K562 (cell line): Measurements from ENCODE around the gene DDX41. TPM values are rescaled to one million over a fixed set of nuclear protein-coding genes. Genes with fewer than 3 reads are reported as not detected.
A peak's percentile ranks its signal among the peaks of the same experiment; 100 is the strongest.

Experiments used
- ATAC-seq: fragments of 200-7000 bp; cut with Tn5 transposase; 3 replicates; pipeline ENCODE4 v1.9.1; 2020; ENCODE audit warnings: moderate library complexity
- BruUV-seq: library from RNA; stranded (reverse); fragments of 400-500 nt; replicated peaks from 2 replicates; lab custom pipeline; 2021; lab: Mats Ljungman, UMichigan
- CTCF ChIA-PET: fragments of 300-600 bp; formaldehyde crosslinking; extraction: SDS; loops from one replicate; lab custom pipeline; 2021; ENCODE audit warnings: low intra/inter-chr PET ratio; lab: Yijun Ruan, JAX
- POLR2A ChIA-PET: fragments of 300-600, 350-650 bp; sonication (Branson Sonifier 250); formaldehyde crosslinking; extraction: SDS; loops from one replicate; lab custom pipeline; 2021; ENCODE audit warnings: antibody characterized with exemption, inconsistent platforms; lab: Yijun Ruan, JAX
- DNase-seq, 4 experiments: peaks; one replicate each; pipeline versions ENCODE4 v3.0.0 to v3.0.0-alpha.2; 2011 to 2018; ENCODE audit warnings: low spot score in 3 of 4, mixed read lengths in 3 of 4; ENCODE audit errors: extremely low read depth in 1 of 4
- FAIRE-seq: peaks from 2 replicates; lab custom pipeline; 2011; peaks lifted over from hg19 to GRCh38; lab: Jason Lieb, UNC
- H2AFZ ChIP-seq: 2 replicates; pipeline ENCODE4 v1.6.0; 2011; ENCODE audit warnings: low read depth, low read length, control low read depth, inconsistent platforms
- H3K27ac ChIP-seq: fragments of 200-600 bp; 3 replicates; pipeline ENCODE4 v1.8.0; 2011; ENCODE audit warnings: low read depth, mild to moderate bottlenecking, control low read depth, inconsistent platforms, low read length, moderate library complexity, mixed read lengths; ENCODE audit errors: extremely low read depth
- H3K27me3 ChIP-seq, 2 experiments: fragments of 300-600 bp in 1 of 2; 2 replicates in 1 of 2; 3 replicates in 1 of 2; pipeline versions ENCODE4 v1.6.0 to v1.8.0; 2011; ENCODE audit warnings: inconsistent platforms in 2 of 2, low read length in 2 of 2, mild to moderate bottlenecking in 1 of 2, mixed read lengths in 1 of 2, moderate library complexity in 1 of 2; ENCODE audit not compliant: control insufficient read depth in 2 of 2, insufficient read depth in 2 of 2
- H3K36me3 ChIP-seq: fragments of 300-600 bp; 3 replicates; pipeline ENCODE4 v1.8.0; 2011; ENCODE audit warnings: mild to moderate bottlenecking, low read length, inconsistent platforms; ENCODE audit not compliant: control insufficient read depth, insufficient read depth
- H3K4me1 ChIP-seq, 2 experiments: fragments of 200-600 bp in 1 of 2; replicated peaks in 1 of 2; 2 replicates in 1 of 2; 3 replicates in 1 of 2; pipeline versions ENCODE4 v1.5.1 to v1.8.0; 2011; ENCODE audit warnings: inconsistent platforms in 2 of 2, low read length in 2 of 2, mild to moderate bottlenecking in 1 of 2, mixed read lengths in 1 of 2, moderate library complexity in 1 of 2; ENCODE audit not compliant: control insufficient read depth in 2 of 2, insufficient read depth in 2 of 2
- H3K4me2 ChIP-seq: 2 replicates; pipeline ENCODE4 v1.6.1; 2011; ENCODE audit warnings: low read length, control low read depth, inconsistent platforms, mixed read lengths; ENCODE audit not compliant: insufficient read depth
- H3K4me3 ChIP-seq: fragments of 200-600 bp; sonication (generic), shearing (Covaris generic); 2 replicates; pipeline ENCODE4 v1.5.1; 2016; ENCODE audit warnings: control low read depth, inconsistent platforms
- H3K79me2 ChIP-seq: fragments of 200-600 bp; 3 replicates; pipeline ENCODE4 v1.8.0; 2011; ENCODE audit warnings: low read length, inconsistent platforms; ENCODE audit not compliant: control insufficient read depth, insufficient read depth
- H3K9ac ChIP-seq, 2 experiments: 2 replicates each; pipeline versions ENCODE4 v1.6.0 to v1.6.1; 2011; ENCODE audit warnings: low read depth in 2 of 2, low read length in 2 of 2, control low read depth in 1 of 2, inconsistent platforms in 1 of 2, mild to moderate bottlenecking in 1 of 2, mixed read lengths in 1 of 2; ENCODE audit not compliant: insufficient read depth in 1 of 2
- H3K9me1 ChIP-seq: one replicate; pipeline ENCODE4 v1.6.0; 2011; ENCODE audit warnings: inconsistent platforms, mild to moderate bottlenecking, low read length, moderate library complexity; ENCODE audit not compliant: control insufficient read depth, insufficient read depth
- H3K9me3 ChIP-seq: replicated peaks from 2 replicates; pipeline ENCODE4 v1.5.1; 2011; ENCODE audit warnings: low read depth, low read length, inconsistent platforms; ENCODE audit not compliant: control insufficient read depth, insufficient read depth
- H4K20me1 ChIP-seq: replicated peaks from 2 replicates; pipeline ENCODE4 v1.6.1; 2011; ENCODE audit warnings: low read length, inconsistent platforms, mixed read lengths; ENCODE audit not compliant: control insufficient read depth, insufficient read depth
- FIP1L1 ChIP-seq: fragments of 200-400 bp; formaldehyde crosslinking; IDR thresholded peaks from 2 replicates; pipeline ENCODE4 v1.6.1; 2018; ENCODE audit warnings: mild to moderate bottlenecking, low read depth, low read length; ENCODE audit not compliant: poor library complexity, severe bottlenecking
- KAT8 ChIP-seq: fragments of 450-650 bp; IDR thresholded peaks from 2 replicates; pipeline ENCODE4 v1.6.1; 2016; ENCODE audit warnings: low read depth, mild to moderate bottlenecking
- NFIX ChIP-seq: fragments of 250-450 bp; sonication (Bioruptor Pico); IDR thresholded peaks from 2 replicates; pipeline ENCODE4 v1.4.0; 2020; ENCODE audit warnings: low read depth, mild to moderate bottlenecking, moderate library complexity
- POLR2G ChIP-seq: fragments of 200-400 bp; formaldehyde crosslinking; IDR thresholded peaks from 2 replicates; pipeline ENCODE4 v1.6.1; 2017; ENCODE audit warnings: low read depth, mild to moderate bottlenecking, antibody characterized with exemption, low read length, moderate library complexity
- RBFOX2 ChIP-seq: fragments of 200-400 bp; formaldehyde crosslinking; IDR thresholded peaks from 2 replicates; pipeline ENCODE4 v1.6.1; 2017; ENCODE audit warnings: low read depth, mild to moderate bottlenecking, low read length, moderate library complexity
- SMARCC2 ChIP-seq: fragments of 450-650 bp; IDR thresholded peaks from 2 replicates; pipeline ENCODE4 v1.6.1; 2017; ENCODE audit warnings: antibody characterized with exemption, moderate library complexity, mild to moderate bottlenecking, low read depth
- ZBTB49 ChIP-seq: sonication (generic); formaldehyde crosslinking; IDR thresholded peaks from 2 replicates; pipeline ENCODE4 v1.8.0; 2022; ENCODE audit warnings: missing genetic modification reagents, mild to moderate bottlenecking, borderline replicate concordance
- ZBTB7A ChIP-seq: IDR thresholded peaks from 2 replicates; pipeline ENCODE4 v1.6.1; 2011; ENCODE audit warnings: low read depth, mild to moderate bottlenecking, low read length, moderate library complexity, borderline replicate concordance; ENCODE audit not compliant: control insufficient read depth
- WGBS: fragments of 100-300 bp; shearing (Covaris generic); methylation state at CpG from one replicate; pipeline ENCODE4 v1.1.6; 2016; ENCODE audit warnings: low coverage, mixed read lengths; ENCODE audit not compliant: insufficient coverage; ENCODE audit errors: missing lambda C conversion rate; 5-methylcytosine and 5-hydroxymethylcytosine counted together
- in situ Hi-C: fragments of 300-500 bp; cut with MboI; formaldehyde crosslinking; loops from 4 replicates; pipeline ENCODE4 v1.15.0; 2018; ENCODE audit warnings: inconsistent platforms, mixed read lengths
- intact Hi-C: fragments of 100-400 bp; cut with micrococcal nuclease; formaldehyde crosslinking; loops from 2 replicates; pipeline ENCODE4 v1.14.2; 2022
- polyA plus RNA-seq, 8 experiments: library from polyadenylated mRNA; depleted of rRNA in 4 of 8; stranded (reverse) in 5 of 8; unstranded in 3 of 8; fragments of >200 nt; fragmentation: Nextera tagmentation in 2 of 8; fragmentation: Illumina TruSeq in 1 of 8; extraction: Ambion mirVana in 2 of 8; extraction: Trizol in 1 of 8; gene quantifications; 2 replicates each; pipeline versions ENCODE4 v1.2.1 to v1.2.3, GENCODE V29; 2011 to 2014; ENCODE audit warnings: inconsistent platforms in 1 of 8, missing spikeins in 1 of 8
- total RNA-seq, 7 experiments: library from RNA; depleted of rRNA in 6 of 7; stranded (reverse); fragments of >200 nt in 6 of 7; fragmentation: Illumina TruSeq in 2 of 7; extraction: Trizol in 2 of 7; gene quantifications; 2 replicates each; pipeline versions ENCODE4 v1.2.1 to v1.2.3, GENCODE V29; 2011 to 2021; ENCODE audit warnings: low replicate concordance in 1 of 7

The DDX41 gene
- total and polyA plus RNA-seq, 9 of the 15 experiments (the other 6 are each of a cell fraction or from before 2014, with no cell fraction given), result 38.2 to 284 (median 116) TPM

DNA sequence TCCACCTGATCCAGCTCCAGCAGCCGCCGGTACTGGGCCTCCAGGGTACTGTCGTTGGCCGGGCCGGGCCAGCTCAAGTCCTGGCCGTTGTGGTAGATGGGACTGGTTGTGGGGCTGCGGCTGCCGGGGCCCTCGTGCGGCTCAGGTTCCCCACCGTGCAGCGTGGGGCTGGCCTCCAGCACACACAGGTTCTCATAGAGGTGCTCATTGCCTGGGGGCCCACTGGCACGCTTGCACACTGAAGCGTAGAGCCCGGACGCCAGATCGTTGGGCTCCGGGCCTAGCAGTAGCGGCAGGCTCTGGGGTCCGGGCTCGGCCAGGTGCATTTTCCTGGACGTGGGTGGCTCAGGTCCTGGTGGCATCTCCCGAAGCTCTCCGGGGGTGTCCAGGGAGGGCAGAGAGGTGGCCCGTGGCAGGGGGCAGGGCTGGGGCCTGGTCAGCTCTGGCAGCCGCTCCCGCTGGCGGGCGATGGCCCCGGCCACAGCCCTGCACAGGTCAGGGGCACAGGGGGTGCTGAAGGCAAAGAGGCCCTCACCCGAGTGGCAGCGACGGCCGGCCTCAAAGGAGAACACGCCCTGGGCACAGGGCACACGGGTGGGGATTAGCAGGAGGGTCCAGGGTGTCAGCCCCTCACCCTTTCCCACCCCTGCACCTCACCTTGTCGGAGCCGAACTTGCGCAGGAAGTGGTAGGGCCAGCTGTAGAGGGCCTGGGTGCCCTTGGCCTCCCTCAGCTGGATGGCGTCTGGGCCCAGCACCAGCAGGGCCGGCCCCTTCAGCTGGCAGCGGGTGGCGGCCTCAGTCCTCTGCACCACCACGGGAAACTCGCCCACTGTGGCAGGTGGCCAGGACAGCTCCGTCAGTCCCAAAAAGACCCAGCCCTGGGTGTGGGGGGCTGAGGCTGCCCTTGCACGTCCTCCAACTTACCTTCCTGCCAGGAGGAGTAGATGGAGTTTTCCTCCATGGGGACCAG is 12.4 kb downstream of the DDX41 start:
- no TSS peak for BruUV-seq
- H3K27me3 ChIP-seq, result no peaks in the 10 kb centered on the region
- WGBS, result 90% methylated on average over 24 of the region's 47 CpGs

More for the DNA sequence above, 12.4 kb downstream of the DDX41 start:
- H2AFZ ChIP-seq, result no peak overlapping the region
- no peaks in the 10 kb centered on the region for H3K9me3 ChIP-seq
- no peaks in the 10 kb centered on the region for H4K20me1 ChIP-seq
- H3K4me1 ChIP-seq, result peaks cover 26 to 64% of the 10 kb centered on the region in 2 experiments
- H3K9me1 ChIP-seq, result no peaks in the 10 kb centered on the region
- H3K9ac ChIP-seq, result peak overlapping the region in 1 of 2 experiments; percentile 73; a peak in 2 of 4 replicates
- FAIRE-seq, result no peak
- no peak for DNase-seq
- in situ Hi-C loops, result no loop called here
- peaks cover 14% of the 10 kb centered on the region; the same call in 2 of the 3 replicates for H3K79me2 ChIP-seq
- TF ChIP-seq NFIX (CRISPR knock-in tag) (no peak), FIP1L1 (peak; percentile 38), RBFOX2 (peak; percentile 12; the same call in 1 of the 2 replicates), SMARCC2 (no peak), POLR2G (0 out of 2 replicates have a peak, but pooled peaks have one; percentile 33), ZBTB49 (no peak), ZBTB7A (no peak), KAT8 (no peak)
- TF ChIP-seq, all 486 proteins: peak for 3
- Histone ChIP-seq H3K4me3 (no peak overlapping the region), H3K36me3 (peaks cover 22% of the 10 kb centered on the region), H3K27ac (no peak overlapping the region), H3K4me2 (no peak overlapping the region)
- POLR2A ChIA-PET, result interaction anchor here (0.6 to 1.6 kb wide), 6 partner anchors 8 to 88 kb away, joined by 3 to 7 read pairs (median 4); partner anchors contain the start of genes DDX41 and TMED9
- intact Hi-C loops, result no loop called here
- ATAC-seq, result no peak
- CTCF ChIA-PET, result no interaction called here
